NCI-H446 treated with DMSO at 0.1 percent for 48 hours (cell line): ENCODE measurements around the gene MCF2L.

ENCODE experiments used
- DNase-seq: peaks from one replicate; lab custom pipeline; 2025; lab: John Stamatoyannopoulos, UW

The MCF2L gene

GRCh38 chr13:113126265-113127150 is 157.5 kb downstream of the MCF2L start:
- no peak for DNase-seq

GRCh38 chr13:113129480-113129879 is 160.5 kb downstream of the MCF2L start:
- DNase-seq, result no peak

- DNase-seq, result no peak
Measured at GRCh38 chr13:113129921-113130750, 161.1 kb downstream of the MCF2L start.

GRCh38 chr13:113135281-113135760 is 166.3 kb downstream of the MCF2L start:
- no peak for DNase-seq

GRCh38 chr13:113137691-113138298 is 168.8 kb downstream of the MCF2L start:
- DNase-seq, result no peak

GRCh38 chr13:113138792-113139551 is 170.0 kb downstream of the MCF2L start:
- DNase-seq, result no peak

- DNase-seq, result no peak
Measured at GRCh38 chr13:113139577-113139976, 170.6 kb downstream of the MCF2L start.

- no peak for DNase-seq
Measured at GRCh38 chr13:113140677-113141600, 171.9 kb downstream of the MCF2L start.

GRCh38 chr13:113141601-113141970 is 172.6 kb downstream of the MCF2L start:
- DNase-seq, result no peak

- DNase-seq, result no peak
Measured at GRCh38 chr13:113142876-113143275, 173.9 kb downstream of the MCF2L start.

GRCh38 chr13:113143466-113144254 is 174.6 kb downstream of the MCF2L start:
- DNase-seq, result no peak

- no peak for DNase-seq
Measured at GRCh38 chr13:113144255-113144629, 175.2 kb downstream of the MCF2L start.

GRCh38 chr13:113145496-113145895 is 176.5 kb downstream of the MCF2L start:
- no peak for DNase-seq

- no peak for DNase-seq
Measured at GRCh38 chr13:113145911-113146598, 177.0 kb downstream of the MCF2L start.

GRCh38 chr13:113146750-113147149 is 177.7 kb downstream of the MCF2L start:
- DNase-seq, result no peak

GRCh38 chr13:113147206-113147605 is 178.2 kb downstream of the MCF2L start:
- no peak for DNase-seq

GRCh38 chr13:113148407-113148806 is 179.4 kb downstream of the MCF2L start:
- no peak for DNase-seq

- no peak for DNase-seq
Measured at GRCh38 chr13:113148940-113149503, 180.0 kb downstream of the MCF2L start.
